ENCODE data around the gene FLNB. TPM values are rescaled to one million over a fixed set of nuclear protein-coding genes. Genes with fewer than 3 reads are reported as not detected.

Gene FLNB
- total and polyA plus RNA-seq, 2 of the 13 experiments (the other 11 are each of a cell fraction or from before 2014, with no cell fraction given) = 106 to 130 TPM

DNA sequence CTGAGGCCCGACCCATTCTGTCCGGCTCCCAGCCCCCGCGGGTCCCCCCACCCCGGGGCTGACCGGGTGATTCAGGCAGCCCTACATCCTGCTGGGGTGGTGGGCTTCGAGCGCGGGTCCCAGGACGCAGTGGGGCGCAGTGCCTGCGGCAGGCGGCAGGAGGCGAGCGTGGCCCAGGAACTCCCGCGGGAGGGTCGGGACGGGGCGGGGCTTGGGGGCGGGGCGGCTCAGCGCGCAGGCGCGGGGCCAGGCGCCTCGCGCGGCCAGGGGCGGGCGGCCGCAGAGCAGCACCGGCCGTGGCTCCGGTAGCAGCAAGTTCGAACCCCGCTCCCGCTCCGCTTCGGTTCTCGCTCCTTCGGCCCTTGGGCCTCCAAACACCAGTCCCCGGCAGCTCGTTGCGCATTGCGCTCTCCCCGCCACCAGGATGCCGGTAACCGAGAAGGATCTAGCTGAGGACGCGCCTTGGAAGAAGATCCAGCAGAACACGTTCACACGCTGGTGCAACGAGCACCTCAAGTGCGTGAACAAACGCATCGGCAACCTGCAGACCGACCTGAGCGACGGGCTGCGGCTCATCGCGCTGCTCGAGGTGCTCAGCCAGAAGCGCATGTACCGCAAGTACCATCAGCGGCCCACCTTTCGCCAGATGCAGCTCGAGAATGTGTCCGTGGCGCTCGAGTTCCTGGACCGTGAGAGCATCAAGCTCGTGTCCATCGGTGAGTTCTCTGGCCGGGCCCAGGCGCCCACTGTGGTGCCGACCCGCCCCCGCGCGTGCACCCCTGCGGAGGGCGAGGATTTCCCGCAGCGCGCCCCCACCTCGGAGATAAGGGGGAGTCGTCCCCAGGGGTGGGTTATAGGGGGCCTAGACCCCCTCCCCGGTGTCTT is at the start of gene FLNB (continued):
- TF ChIP-seq ZNF800 (CRISPR knock-in tag; IDR thresholded peaks at IDR 0.05) (no peak), ZBTB20 (CRISPR knock-in tag; IDR thresholded peaks at IDR 0.05; ENCODE audit: borderline replicate concordance, low read depth) (peak; percentile 87; the same call in 1 of the 2 replicates), ETV6 (CRISPR knock-in tag; conservative IDR thresholded peaks at IDR 0.05) (no peak), PPARG (CRISPR knock-in tag; conservative IDR thresholded peaks at IDR 0.05) (no peak), ZNF547 (CRISPR knock-in tag; IDR thresholded peaks at IDR 0.05) (peak; percentile 70), ZNF776 (CRISPR knock-in tag; IDR thresholded peaks at IDR 0.05) (peak; percentile 75; the same call in 1 of the 2 replicates), SIX1 (CRISPR knock-in tag; IDR thresholded peaks at IDR 0.05; ENCODE audit: borderline replicate concordance) (0 out of 2 replicates have a peak, but pooled peaks have one; percentile 9), ZNF33A (CRISPR knock-in tag; IDR thresholded peaks at IDR 0.05; ENCODE audit: borderline replicate concordance) (no peak), RFXAP (CRISPR knock-in tag; IDR thresholded peaks at IDR 0.05; ENCODE audit: borderline replicate concordance) (no peak), ZNF234 (CRISPR knock-in tag; conservative IDR thresholded peaks at IDR 0.05) (no peak; the same call in 1 of the 2 replicates), ZBTB40 (IDR thresholded peaks at IDR 0.05) (no peak), ZBTB40 (CRISPR knock-in tag; IDR thresholded peaks at IDR 0.05) (no peak; the same call in none of the 2 replicates), ZNF101 (CRISPR knock-in tag; IDR thresholded peaks at IDR 0.05; ENCODE audit: borderline replicate concordance, low read depth) (no peak), ATAD3A (CRISPR knock-in tag; IDR thresholded peaks at IDR 0.05) (peak; percentile 74; the same call in 1 of the 2 replicates), BHLHE40 (IDR thresholded peaks at IDR 0.05; ENCODE audit: low read length) (0 out of 2 replicates have a peak, but pooled peaks have one; percentile 3)
- TF ChIP-seq, protein P1, sequence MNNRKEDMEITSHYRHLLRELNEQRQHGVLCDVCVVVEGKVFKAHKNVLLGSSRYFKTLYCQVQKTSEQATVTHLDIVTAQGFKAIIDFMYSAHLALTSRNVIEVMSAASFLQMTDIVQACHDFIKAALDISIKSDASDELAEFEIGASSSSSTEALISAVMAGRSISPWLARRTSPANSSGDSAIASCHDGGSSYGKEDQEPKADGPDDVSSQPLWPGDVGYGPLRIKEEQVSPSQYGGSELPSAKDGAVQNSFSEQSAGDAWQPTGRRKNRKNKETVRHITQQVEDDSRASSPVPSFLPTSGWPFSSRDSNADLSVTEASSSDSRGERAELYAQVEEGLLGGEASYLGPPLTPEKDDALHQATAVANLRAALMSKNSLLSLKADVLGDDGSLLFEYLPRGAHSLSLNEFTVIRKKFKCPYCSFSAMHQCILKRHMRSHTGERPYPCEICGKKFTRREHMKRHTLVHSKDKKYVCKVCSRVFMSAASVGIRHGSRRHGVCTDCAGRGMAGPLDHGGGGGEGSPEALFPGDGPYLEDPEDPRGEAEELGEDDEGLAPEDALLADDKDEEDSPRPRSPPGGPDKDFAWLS (CRISPR knock-in tag; IDR thresholded peaks at IDR 0.05; ENCODE audit: borderline replicate concordance) = no peak
